DND-41 (cell line): ENCODE measurements around the gene FOXO3.

ENCODE experiments used
- ATAC-seq: fragments of 200-7000 bp; cut with Tn5 transposase; 3 replicates; pipeline ENCODE4 v1.9.1; 2021; ENCODE audit warnings: low read depth; ENCODE audit not compliant: insufficient read depth
- DNase-seq: peaks from one replicate; pipeline ENCODE4 v3.0.0-alpha.2; 2020
- H2AFZ ChIP-seq: 2 replicates; pipeline ENCODE4 v1.6.0; 2012; ENCODE audit warnings: low read depth, low read length
- H3K27ac ChIP-seq: 2 replicates; pipeline ENCODE4 v1.5.1; 2012; ENCODE audit warnings: low read length, inconsistent platforms
- H3K27me3 ChIP-seq: fragments of 200-600 bp; sonication (generic); 2 replicates; pipeline ENCODE4 v1.6.0; 2012; ENCODE audit warnings: low read length, mild to moderate bottlenecking, inconsistent platforms; ENCODE audit not compliant: insufficient read depth, poor library complexity
- H3K36me3 ChIP-seq: 2 replicates; pipeline ENCODE4 v1.5.1; 2012; ENCODE audit warnings: low read length, inconsistent platforms; ENCODE audit not compliant: insufficient read depth
- H3K4me1 ChIP-seq: 2 replicates; pipeline ENCODE4 v1.5.1; 2012; ENCODE audit warnings: mild to moderate bottlenecking, low read length; ENCODE audit not compliant: insufficient read depth
- H3K4me2 ChIP-seq: 2 replicates; pipeline ENCODE4 v1.6.0; 2012; ENCODE audit warnings: mild to moderate bottlenecking, moderate library complexity, low read length, inconsistent platforms; ENCODE audit not compliant: insufficient read depth
- H3K4me3 ChIP-seq, 2 experiments: fragments of 200-600 bp in 1 of 2; shearing (Covaris generic) in 1 of 2; 2 replicates each; pipeline ENCODE4 v1.5.1; 2012 to 2016; ENCODE audit warnings: inconsistent platforms in 2 of 2, low read length in 2 of 2, mild to moderate bottlenecking in 2 of 2, low read depth in 1 of 2, moderate library complexity in 1 of 2
- H3K79me2 ChIP-seq: 2 replicates; pipeline ENCODE4 v1.6.0; 2012; ENCODE audit warnings: low read length, inconsistent platforms; ENCODE audit not compliant: insufficient read depth
- H3K9ac ChIP-seq: 2 replicates; pipeline ENCODE4 v1.6.0; 2012; ENCODE audit warnings: low read depth, mild to moderate bottlenecking, inconsistent platforms, low read length, moderate library complexity
- H3K9me3 ChIP-seq: 2 replicates; pipeline ENCODE4 v1.5.1; 2012; ENCODE audit warnings: low read length, moderate library complexity, mild to moderate bottlenecking, inconsistent platforms; ENCODE audit not compliant: insufficient read depth, severe bottlenecking
- H4K20me1 ChIP-seq: 2 replicates; pipeline ENCODE4 v1.6.0; 2012; ENCODE audit warnings: low read length; ENCODE audit not compliant: insufficient read depth
- EZH2 ChIP-seq: IDR thresholded peaks from 3 replicates; pipeline ENCODE4 v1.6.1; 2012; ENCODE audit warnings: borderline replicate concordance, low read depth, mild to moderate bottlenecking, moderate library complexity, low read length, inconsistent platforms; ENCODE audit not compliant: severe bottlenecking
- TF ChIP-seq, protein P1 (sequence below): IDR thresholded peaks from 2 replicates; pipeline ENCODE4 v1.5.1; 2012; ENCODE audit warnings: borderline replicate concordance, low read length, moderate library complexity, mild to moderate bottlenecking; ENCODE audit not compliant: poor library complexity, severe bottlenecking; ENCODE audit errors: extremely low read depth

FOXO3 gene

DNA sequence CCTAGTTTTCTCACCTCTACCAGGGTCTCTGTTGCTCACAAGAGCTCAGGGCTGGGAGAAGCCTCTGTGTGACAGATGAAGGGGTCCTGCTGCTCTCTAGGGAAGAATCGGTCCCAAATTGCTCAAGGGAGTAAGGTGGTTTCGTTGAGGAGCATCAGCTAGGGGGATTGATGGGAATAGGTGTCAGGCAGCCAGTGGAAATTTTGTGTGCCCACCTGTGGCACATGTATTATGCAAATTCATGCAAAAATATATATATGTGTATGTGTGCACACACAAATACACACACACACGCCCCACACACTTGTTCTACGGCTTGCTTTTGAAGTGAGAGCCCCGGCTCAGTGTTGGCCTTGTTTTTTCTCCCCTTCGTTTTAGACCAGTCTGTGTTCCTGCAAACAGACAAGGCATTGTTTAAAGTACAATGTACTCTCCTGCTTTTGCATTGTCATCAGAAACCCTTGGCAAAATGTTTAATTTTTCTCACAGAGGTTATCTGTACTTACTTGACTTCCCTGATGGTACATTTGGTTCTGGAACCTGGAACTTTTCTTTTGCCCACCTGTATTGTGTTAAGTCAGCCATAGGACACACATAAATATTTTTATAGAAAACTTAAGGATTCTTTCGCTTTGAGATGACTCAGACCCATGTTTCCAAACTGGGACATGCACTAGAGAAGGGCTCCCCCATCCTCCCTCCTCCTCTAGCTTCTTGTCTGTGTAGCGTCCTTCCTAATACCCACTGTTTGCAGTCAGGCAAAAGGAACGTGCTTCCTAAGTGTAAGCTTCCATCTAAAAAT lies 26.7 kb downstream of the FOXO3 start:
- H3K9ac ChIP-seq = no peak overlapping the region
- H3K27ac ChIP-seq = no peak overlapping the region
- ATAC-seq = no peak
- no peak overlapping the region for H3K4me2 ChIP-seq
- no peak for TF ChIP-seq EZH2
- TF ChIP-seq, protein P1, sequence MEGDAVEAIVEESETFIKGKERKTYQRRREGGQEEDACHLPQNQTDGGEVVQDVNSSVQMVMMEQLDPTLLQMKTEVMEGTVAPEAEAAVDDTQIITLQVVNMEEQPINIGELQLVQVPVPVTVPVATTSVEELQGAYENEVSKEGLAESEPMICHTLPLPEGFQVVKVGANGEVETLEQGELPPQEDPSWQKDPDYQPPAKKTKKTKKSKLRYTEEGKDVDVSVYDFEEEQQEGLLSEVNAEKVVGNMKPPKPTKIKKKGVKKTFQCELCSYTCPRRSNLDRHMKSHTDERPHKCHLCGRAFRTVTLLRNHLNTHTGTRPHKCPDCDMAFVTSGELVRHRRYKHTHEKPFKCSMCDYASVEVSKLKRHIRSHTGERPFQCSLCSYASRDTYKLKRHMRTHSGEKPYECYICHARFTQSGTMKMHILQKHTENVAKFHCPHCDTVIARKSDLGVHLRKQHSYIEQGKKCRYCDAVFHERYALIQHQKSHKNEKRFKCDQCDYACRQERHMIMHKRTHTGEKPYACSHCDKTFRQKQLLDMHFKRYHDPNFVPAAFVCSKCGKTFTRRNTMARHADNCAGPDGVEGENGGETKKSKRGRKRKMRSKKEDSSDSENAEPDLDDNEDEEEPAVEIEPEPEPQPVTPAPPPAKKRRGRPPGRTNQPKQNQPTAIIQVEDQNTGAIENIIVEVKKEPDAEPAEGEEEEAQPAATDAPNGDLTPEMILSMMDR = no peak
- H2AFZ ChIP-seq = no peak overlapping the region
- no peaks in the 10 kb centered on the region for H3K27me3 ChIP-seq
- H3K9me3 ChIP-seq = no peaks in the 10 kb centered on the region
- DNase-seq = no peak
- H4K20me1 ChIP-seq = peaks cover 36% of the 10 kb centered on the region; the same call in 1 of the 2 replicates
- no peak overlapping the region for H3K4me3 ChIP-seq
- H3K79me2 ChIP-seq = peaks cover 68% of the 10 kb centered on the region
- H3K36me3 ChIP-seq = 0 out of 2 replicates have a peak, but pooled peaks cover 7% of the 10 kb centered on the region
- peaks cover 39% of the 10 kb centered on the region for H3K4me1 ChIP-seq

DNA sequence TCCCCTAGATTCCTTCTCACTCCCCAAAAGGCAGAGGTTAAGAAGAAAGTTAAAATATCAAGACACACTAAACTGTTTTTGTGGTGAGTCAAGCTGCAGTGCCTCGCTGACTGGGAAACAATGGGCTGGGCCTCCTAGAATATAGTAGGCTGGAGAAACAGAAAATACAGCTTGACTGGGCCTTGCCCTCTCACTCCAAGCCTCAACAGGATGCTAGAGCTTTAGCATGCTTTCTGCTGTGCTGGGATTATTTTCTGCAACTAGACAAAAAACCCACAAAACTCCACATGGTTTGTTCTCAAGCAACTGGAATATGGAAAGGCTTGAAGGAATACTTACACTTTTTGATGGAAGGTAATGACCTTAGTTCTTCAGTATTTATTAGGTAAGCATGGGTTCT lies 27.9 kb downstream of the FOXO3 start:
- Histone ChIP-seq H3K4me2 (no peak overlapping the region), H3K27me3 (no peaks in the 10 kb centered on the region), H3K4me1 (peaks cover 44% of the 10 kb centered on the region), H3K9ac (no peak overlapping the region), H3K9me3 (no peaks in the 10 kb centered on the region), H3K4me3 (no peak overlapping the region), H4K20me1 (peaks cover 32% of the 10 kb centered on the region; the same call in 1 of the 2 replicates), H2AFZ (no peak overlapping the region), H3K27ac (0 out of 2 replicates have a peak overlapping the region, but pooled peaks have one; percentile 10), H3K36me3 (0 out of 2 replicates have a peak, but pooled peaks cover 7% of the 10 kb centered on the region), H3K79me2 (peaks cover 56% of the 10 kb centered on the region)
- TF ChIP-seq, protein P1 = no peak
- TF ChIP-seq EZH2 = no peak
- peak; percentile 30; the same call in 2 of the 3 replicates for ATAC-seq
- peak; percentile 51 for DNase-seq

DNA sequence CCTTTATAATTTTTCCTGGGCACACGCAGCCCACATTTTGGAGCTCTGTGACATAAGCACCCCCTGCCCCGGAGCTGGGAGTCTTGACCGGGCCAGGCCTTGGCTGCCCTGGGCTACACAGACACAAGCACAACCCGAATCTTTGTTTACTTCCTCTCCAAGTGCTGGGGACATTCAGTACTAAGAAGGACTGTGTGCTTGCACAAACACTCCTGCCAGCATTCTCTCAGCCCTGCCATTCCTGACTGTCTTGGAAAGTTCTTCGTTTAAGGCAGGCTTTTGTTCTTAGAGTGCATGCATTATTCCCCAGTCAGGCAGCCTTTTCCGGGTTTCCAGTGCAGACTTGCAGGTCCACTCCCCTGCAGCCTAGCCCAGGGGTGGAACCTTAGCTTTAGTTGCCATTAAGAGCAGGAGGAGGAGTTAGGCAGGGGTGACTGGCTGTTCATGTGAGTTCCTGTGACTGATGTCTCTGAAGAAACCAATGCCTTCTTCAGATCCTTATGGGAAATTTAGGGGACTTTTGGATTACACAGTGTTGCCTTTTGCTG lies 28.6 kb downstream of the FOXO3 start:
- DNase-seq (no peak), ATAC-seq (no peak)
- Histone ChIP-seq H3K4me2 (no peak overlapping the region), H4K20me1 (peaks cover 27% of the 10 kb centered on the region), H3K36me3 (0 out of 2 replicates have a peak, but pooled peaks cover 1% of the 10 kb centered on the region), H3K4me3 (no peak overlapping the region), H3K9ac (no peak overlapping the region), H3K79me2 (peaks cover 56% of the 10 kb centered on the region), H3K27me3 (no peaks in the 10 kb centered on the region), H2AFZ (no peak overlapping the region), H3K4me1 (peaks cover 48% of the 10 kb centered on the region), H3K27ac (no peak overlapping the region), H3K9me3 (no peaks in the 10 kb centered on the region)
- no peak for TF ChIP-seq EZH2
- TF ChIP-seq, protein P1 = no peak
